ENCODE measurements around the gene ASXL2.
"Not testable (repeated sequence)": the region's sequence is repeated elsewhere in the genome, so short reads cannot be mapped to it uniquely, and the experiment has no call there.

The ASXL2 gene

DNA sequence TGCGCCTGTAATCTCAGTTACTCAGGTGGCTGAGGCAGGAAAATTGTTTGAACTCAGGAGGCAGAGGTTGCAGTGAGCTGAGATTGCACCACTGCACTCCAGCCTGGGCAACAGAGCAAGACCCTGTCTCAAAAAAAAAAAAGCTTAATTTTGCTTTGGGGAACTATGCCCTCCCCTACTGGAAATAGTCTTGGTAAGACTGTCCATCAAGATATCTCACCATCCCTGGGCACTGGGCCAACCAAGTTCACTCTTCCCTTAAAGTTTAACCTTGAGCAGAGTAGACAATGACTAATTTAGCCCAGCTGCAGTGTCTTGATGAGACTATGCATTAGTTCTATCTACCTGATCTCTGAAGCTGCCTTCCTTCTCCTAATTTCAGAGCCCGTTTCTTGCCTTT lies 44.7 kb downstream of the ASXL2 start:
- Mint-ChIP-seq H3K9me3 (peaks cover 7% of the 10 kb centered on the region), H3K27ac (no peak overlapping the region), H3K36me3 (peaks cover 47% of the 10 kb centered on the region), H3K27me3 (no peaks in the 10 kb centered on the region), H3K4me3 (no peak overlapping the region), H3K4me1 (peaks cover 40% of the 10 kb centered on the region)
- CTCF ChIA-PET: no interaction called here
- no peak for DNase-seq

GRCh38 chr2:25832897-25833296 lies 45.4 kb downstream of the ASXL2 start:
- no peak overlapping the region for H3K4me3 Mint-ChIP-seq
- peaks cover 7% of the 10 kb centered on the region for H3K9me3 Mint-ChIP-seq
- peaks cover 47% of the 10 kb centered on the region for H3K36me3 Mint-ChIP-seq
- CTCF ChIA-PET: no interaction called here
- peak overlapping the region; percentile 88 for H3K27ac Mint-ChIP-seq
- peaks cover 40% of the 10 kb centered on the region for H3K4me1 Mint-ChIP-seq
- H3K27me3 Mint-ChIP-seq: no peaks in the 10 kb centered on the region
- DNase-seq: no peak

GRCh38 chr2:25831746-25832449 lies 46.4 kb downstream of the ASXL2 start:
- H3K4me1 Mint-ChIP-seq: peaks cover 42% of the 10 kb centered on the region

GRCh38 chr2:25829828-25830227 lies 48.5 kb downstream of the ASXL2 start:
- Mint-ChIP-seq H3K27me3 (no peaks in the 10 kb centered on the region), H3K4me1 (peaks cover 59% of the 10 kb centered on the region), H3K36me3 (peaks cover 48% of the 10 kb centered on the region), H3K4me3 (no peak overlapping the region), H3K9me3 (peaks cover 7% of the 10 kb centered on the region), H3K27ac (peak overlapping the region; percentile 76)
- DNase-seq: no peak
- CTCF ChIA-PET: interaction anchor here (1.1 kb wide), 1 partner anchor 9 kb away, joined by 3 read pairs; no protein-coding TSS in a partner anchor

More at GRCh38 chr2:25831746-25832449, 46.4 kb downstream of the ASXL2 start:
- peak overlapping the region; percentile 88 for H3K27ac Mint-ChIP-seq
- DNase-seq: no peak
- H3K4me3 Mint-ChIP-seq: no peak overlapping the region
- CTCF ChIA-PET: no interaction called here
- peaks cover 47% of the 10 kb centered on the region for H3K36me3 Mint-ChIP-seq
- no peaks in the 10 kb centered on the region for H3K27me3 Mint-ChIP-seq
- H3K9me3 Mint-ChIP-seq: peaks cover 7% of the 10 kb centered on the region

- CTCF ChIA-PET: interaction anchor here (1.1 kb wide), 1 partner anchor 9 kb away, joined by 3 read pairs; no protein-coding TSS in a partner anchor
- Mint-ChIP-seq H3K36me3 (peaks cover 46% of the 10 kb centered on the region), H3K27ac (no peak overlapping the region), H3K4me3 (no peak overlapping the region), H3K9me3 (peaks cover 7% of the 10 kb centered on the region), H3K4me1 (peaks cover 64% of the 10 kb centered on the region), H3K27me3 (no peaks in the 10 kb centered on the region)
- no peak for DNase-seq
Observed at GRCh38 chr2:25829377-25829704, 48.9 kb downstream of the ASXL2 start.

DNA sequence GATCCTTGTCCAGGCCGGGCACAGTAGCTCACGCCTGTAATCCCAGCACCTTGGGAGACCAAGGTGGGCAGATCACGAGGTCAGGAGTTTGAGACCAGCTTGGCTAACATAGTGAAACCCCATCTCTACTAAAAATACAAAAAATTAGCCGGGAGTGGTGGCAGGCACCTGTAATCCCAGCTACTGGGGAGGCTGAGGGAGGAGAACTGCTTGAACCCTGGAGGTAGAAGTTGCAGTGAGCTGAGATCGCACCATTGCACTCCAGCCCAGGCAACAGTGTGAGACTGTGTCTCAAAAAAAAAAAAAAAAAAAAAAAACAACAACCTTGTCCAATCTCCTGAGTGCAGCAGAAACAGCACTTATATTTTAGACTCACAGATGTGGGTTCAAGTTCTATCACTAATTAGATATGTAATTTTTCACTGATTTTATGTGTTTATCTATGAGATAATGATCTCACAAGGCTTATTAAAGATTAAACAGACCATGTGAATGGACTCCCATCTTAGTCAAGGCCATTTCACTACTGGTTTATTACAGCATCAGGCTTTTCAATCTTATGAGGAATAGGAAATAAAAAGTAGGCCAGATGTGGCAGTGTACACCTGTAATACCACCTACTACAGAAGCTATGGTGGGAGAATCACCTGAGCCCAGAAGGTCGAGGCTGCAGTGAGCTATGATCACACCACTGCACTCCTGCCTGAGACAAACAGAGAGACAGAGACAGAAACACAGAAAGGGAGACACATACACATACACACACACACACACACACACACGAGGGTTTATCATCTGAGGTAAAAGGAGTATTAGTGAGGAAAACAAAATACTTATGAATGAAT lies 49.5 kb downstream of the ASXL2 start:
- H3K4me1 Mint-ChIP-seq: peaks cover 66% of the 10 kb centered on the region
- not testable (repeated sequence) for H3K4me3 Mint-ChIP-seq, H3K9me3 Mint-ChIP-seq, H3K27me3 Mint-ChIP-seq, DNase-seq, H3K27ac Mint-ChIP-seq
- H3K36me3 Mint-ChIP-seq: peaks cover 43% of the 10 kb centered on the region
- CTCF ChIA-PET: interaction anchor here (1.1 kb wide), 1 partner anchor 10 kb away, joined by 3 read pairs; no protein-coding TSS in a partner anchor

DNA sequence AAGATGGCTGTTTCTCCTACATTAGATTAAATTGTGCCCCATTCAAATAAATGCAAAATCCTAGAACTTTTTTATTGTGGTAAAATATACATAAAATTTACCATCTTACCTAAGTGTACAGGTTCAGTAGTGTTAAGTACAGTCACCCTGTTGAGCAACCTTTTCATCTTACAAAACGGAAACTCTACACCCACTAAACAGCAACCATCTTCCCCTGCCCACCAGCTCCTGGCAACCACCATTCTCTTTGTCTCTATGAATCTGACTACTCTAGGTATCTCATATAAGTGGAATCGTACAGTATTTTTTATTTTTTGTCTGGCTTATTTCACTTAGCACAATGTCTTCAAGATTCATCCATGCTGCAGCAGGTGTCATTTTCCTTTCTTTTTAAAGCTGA lies 53.0 kb downstream of the ASXL2 start:
- H3K4me1 Mint-ChIP-seq: peaks cover 65% of the 10 kb centered on the region
- DNase-seq: peak; percentile 54

GRCh38 chr2:25824718-25825117 lies 53.6 kb downstream of the ASXL2 start:
- no peak overlapping the region for H3K4me3 Mint-ChIP-seq
- H3K9me3 Mint-ChIP-seq: no peaks in the 10 kb centered on the region
- peak overlapping the region; percentile 29 for H3K27ac Mint-ChIP-seq
- CTCF ChIA-PET: interaction anchor here (1.5 to 1.9 kb wide), 2 partner anchors 28 to 30 kb away, joined by 5 to 6 read pairs; no protein-coding TSS in a partner anchor
- H3K27me3 Mint-ChIP-seq: no peaks in the 10 kb centered on the region
- DNase-seq: no peak
- peaks cover 28% of the 10 kb centered on the region for H3K36me3 Mint-ChIP-seq
- H3K4me1 Mint-ChIP-seq: peaks cover 60% of the 10 kb centered on the region

More for the DNA sequence above, 53.0 kb downstream of the ASXL2 start:
- H3K4me3 Mint-ChIP-seq: peak overlapping the region; percentile 0
- H3K36me3 Mint-ChIP-seq: peaks cover 32% of the 10 kb centered on the region
- peak overlapping the region; percentile 29 for H3K27ac Mint-ChIP-seq
- H3K27me3 Mint-ChIP-seq: no peaks in the 10 kb centered on the region
- CTCF ChIA-PET: interaction anchor here (1.5 to 1.9 kb wide), 3 partner anchors 11 to 30 kb away, joined by 4 to 6 read pairs (median 5); no protein-coding TSS in a partner anchor
- H3K9me3 Mint-ChIP-seq: peaks cover 1% of the 10 kb centered on the region

- CTCF ChIA-PET: interaction anchor here (1.0 to 1.9 kb wide), 4 partner anchors 28 to 218 kb away, joined by 3 to 6 read pairs (median 4); no protein-coding TSS in a partner anchor
- Mint-ChIP-seq H3K4me3 (no peak overlapping the region), H3K27ac (no peak overlapping the region), H3K36me3 (peaks cover 26% of the 10 kb centered on the region), H3K9me3 (no peaks in the 10 kb centered on the region), H3K27me3 (no peaks in the 10 kb centered on the region), H3K4me1 (peaks cover 60% of the 10 kb centered on the region)
- no peak for DNase-seq
Observed at GRCh38 chr2:25824216-25824615, 54.1 kb downstream of the ASXL2 start.

DNA sequence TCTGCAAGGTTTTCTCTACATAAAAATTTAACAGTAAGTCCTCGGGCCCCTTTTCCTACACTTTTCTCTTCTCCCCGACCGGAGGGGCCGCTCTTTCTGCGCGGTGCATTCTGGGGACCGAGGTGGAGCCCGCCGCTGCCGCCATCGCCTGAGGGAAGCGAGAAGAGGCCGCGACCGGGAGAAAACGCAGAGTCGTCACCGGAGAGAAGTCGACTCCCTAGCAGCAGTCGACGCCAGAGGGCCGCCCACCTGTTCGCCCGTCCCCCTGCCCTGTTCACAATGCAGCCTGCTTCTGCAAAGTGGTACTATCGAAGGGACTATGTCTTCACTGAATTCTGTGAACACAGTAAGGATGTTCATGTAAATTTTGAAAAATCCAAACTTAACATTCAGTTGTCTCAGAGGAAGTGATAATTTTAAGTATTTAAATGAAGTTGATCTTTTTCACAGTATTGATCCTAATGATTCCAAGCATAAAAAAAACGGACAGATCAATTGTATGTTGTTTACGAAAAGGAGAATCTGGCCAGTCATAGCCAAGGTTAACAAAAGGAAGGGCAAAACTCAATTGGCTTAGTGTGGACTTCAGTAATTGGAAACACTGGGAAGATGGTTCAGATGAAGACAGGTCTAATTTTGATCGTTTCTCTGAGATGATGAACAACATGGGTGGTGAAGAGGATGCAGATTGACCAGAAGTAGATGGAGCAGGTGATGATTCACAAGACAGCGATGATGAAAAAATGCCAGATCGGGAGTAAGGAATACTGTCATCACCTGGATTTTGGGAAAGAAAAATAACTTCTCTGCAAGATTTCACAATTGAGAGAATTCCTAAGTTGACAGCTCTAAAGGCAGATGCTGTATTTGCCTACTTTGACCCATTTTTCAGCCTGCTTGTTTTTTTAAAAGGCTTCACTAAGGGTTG lies 55.8 kb downstream of the ASXL2 start:
- Mint-ChIP-seq H3K27ac (peak overlapping the region; percentile 56), H3K27me3 (no peaks in the 10 kb centered on the region), H3K4me1 (peaks cover 59% of the 10 kb centered on the region), H3K9me3 (no peaks in the 10 kb centered on the region), H3K36me3 (peaks cover 24% of the 10 kb centered on the region), H3K4me3 (peak overlapping the region; percentile 51)
- CTCF ChIA-PET: interaction anchor here (1.0 to 1.6 kb wide), 2 partner anchors 12 to 30 kb away, joined by 3 to 4 read pairs; no protein-coding TSS in a partner anchor
- peak; percentile 73 for DNase-seq

GRCh38 chr2:25821225-25822056 lies 56.8 kb downstream of the ASXL2 start:
- no peaks in the 10 kb centered on the region for H3K27me3 Mint-ChIP-seq
- H3K36me3 Mint-ChIP-seq: peaks cover 24% of the 10 kb centered on the region
- CTCF ChIA-PET: no interaction called here
- no peaks in the 10 kb centered on the region for H3K9me3 Mint-ChIP-seq
- H3K27ac Mint-ChIP-seq: peak overlapping the region; percentile 56
- peaks cover 68% of the 10 kb centered on the region for H3K4me1 Mint-ChIP-seq
- no peak for DNase-seq
- H3K4me3 Mint-ChIP-seq: peak overlapping the region; percentile 51

DNA sequence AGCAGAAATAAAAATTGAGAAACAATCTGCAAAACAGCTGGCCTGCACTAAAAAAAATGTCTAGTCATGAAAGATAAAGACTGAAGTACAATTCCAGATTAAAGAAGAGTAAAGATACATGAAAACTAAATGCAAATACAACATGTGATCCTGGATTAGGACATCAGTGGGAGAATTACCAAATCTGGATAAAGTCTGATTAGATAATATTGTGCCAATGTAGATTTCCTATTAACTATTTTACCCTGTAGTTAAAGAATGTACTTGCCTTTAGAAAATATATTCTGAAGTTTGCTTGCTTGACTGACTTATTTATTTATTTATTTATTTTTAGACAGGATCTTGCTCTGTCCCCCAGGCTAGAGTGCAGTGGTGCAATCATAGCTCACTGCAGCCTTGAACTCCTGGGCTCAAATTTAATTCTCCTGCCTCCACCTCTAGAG lies 58.7 kb downstream of the ASXL2 start:
- Mint-ChIP-seq H3K27me3 (no peaks in the 10 kb centered on the region), H3K4me3 (no peak overlapping the region), H3K9me3 (no peaks in the 10 kb centered on the region), H3K36me3 (peaks cover 29% of the 10 kb centered on the region), H3K27ac (no peak overlapping the region), H3K4me1 (peaks cover 53% of the 10 kb centered on the region)
- DNase-seq: no peak
- CTCF ChIA-PET: no interaction called here

- no peak for DNase-seq
- Mint-ChIP-seq H3K4me3 (no peak overlapping the region), H3K9me3 (no peaks in the 10 kb centered on the region), H3K27me3 (no peaks in the 10 kb centered on the region), H3K36me3 (peaks cover 29% of the 10 kb centered on the region), H3K27ac (peak overlapping the region; percentile 61), H3K4me1 (peaks cover 41% of the 10 kb centered on the region)
- CTCF ChIA-PET: interaction anchor here (1.0 to 1.3 kb wide), 3 partner anchors 15 to 118 kb away, joined by 3 to 4 read pairs (median 3); no protein-coding TSS in a partner anchor
Observed at GRCh38 chr2:25817630-25818029, 60.7 kb downstream of the ASXL2 start.
